NCI-H2196 treated with DMSO at 0.1 percent for 48 hours (cell line): ENCODE results near the gene CPXM2.

Source experiments
- DNase-seq: peaks from one replicate; lab custom pipeline; 2025; ENCODE audit not compliant: unreplicated experiment; lab: John Stamatoyannopoulos, UW

The CPXM2 gene

GRCh38 chr10:123848564-123849457 is 42.8 kb downstream of the CPXM2 start:
- no peak for DNase-seq

GRCh38 chr10:123847686-123848432 is 43.7 kb downstream of the CPXM2 start:
- no peak for DNase-seq

GRCh38 chr10:123843835-123844234 is 47.8 kb downstream of the CPXM2 start:
- no peak for DNase-seq

GRCh38 chr10:123842692-123843385 is 48.8 kb downstream of the CPXM2 start:
- no peak for DNase-seq

GRCh38 chr10:123841560-123841959 is 50.0 kb downstream of the CPXM2 start:
- no peak for DNase-seq

GRCh38 chr10:123841115-123841514 is 50.5 kb downstream of the CPXM2 start:
- DNase-seq, result no peak

GRCh38 chr10:123840714-123841113 is 50.9 kb downstream of the CPXM2 start:
- DNase-seq, result no peak

GRCh38 chr10:123838596-123839310 is 52.9 kb downstream of the CPXM2 start:
- DNase-seq, result no peak

- DNase-seq, result no peak
Measured at GRCh38 chr10:123837756-123838155, 53.9 kb downstream of the CPXM2 start.

GRCh38 chr10:123836418-123837145 is 55.0 kb downstream of the CPXM2 start:
- DNase-seq, result no peak

GRCh38 chr10:123835575-123835974 is 56.0 kb downstream of the CPXM2 start:
- DNase-seq, result no peak

- DNase-seq, result no peak
Measured at GRCh38 chr10:123833170-123833850, 58.3 kb downstream of the CPXM2 start.

GRCh38 chr10:123831259-123831658 is 60.3 kb downstream of the CPXM2 start:
- DNase-seq, result no peak

- DNase-seq, result no peak
Measured at GRCh38 chr10:123821136-123821535, 70.5 kb downstream of the CPXM2 start.

- DNase-seq, result no peak
Measured at GRCh38 chr10:123809632-123810031, 82.0 kb downstream of the CPXM2 start.

- DNase-seq, result no peak
Measured at GRCh38 chr10:123808906-123809305, 82.7 kb downstream of the CPXM2 start.

- no peak for DNase-seq
Measured at GRCh38 chr10:123808286-123808685, 83.3 kb downstream of the CPXM2 start.

- DNase-seq, result no peak
Measured at GRCh38 chr10:123807444-123808035, 84.1 kb downstream of the CPXM2 start.

GRCh38 chr10:123804716-123805115 is 86.9 kb downstream of the CPXM2 start:
- no peak for DNase-seq
